B cell (primary cell): Measurements from ENCODE around the gene CD52. TPM values are rescaled to one million over a fixed set of nuclear protein-coding genes. Genes with fewer than 3 reads are reported as not detected.

Source experiments
- ATAC-seq: fragments of 200-7000 bp; cut with Tn5 transposase; one replicate; pipeline ENCODE4 v1.10.0; 2021; ENCODE audit warnings: low read depth, mild to moderate bottlenecking, moderate number of reproducible peaks, moderate library complexity
- CTCF ChIA-PET: fragments of 350-600 bp; sonication (Branson Sonifier 250); formaldehyde crosslinking; loops from one replicate; lab custom pipeline; 2021; ENCODE audit warnings: antibody characterized with exemption, inconsistent platforms; lab: Charles Lee
- POLR2A ChIA-PET: fragments of 350-600 bp; sonication (Branson Sonifier 250); formaldehyde crosslinking; loops from one replicate; lab custom pipeline; 2021; ENCODE audit warnings: antibody characterized with exemption; lab: Charles Lee
- DNase-seq: peaks from one replicate; pipeline ENCODE4 v3.0.0; 2013
- H2AFZ ChIP-seq: 2 replicates; pipeline ENCODE4 v1.6.1; 2012; ENCODE audit warnings: mild to moderate bottlenecking, low read depth, low read length; ENCODE audit not compliant: insufficient read depth, poor library complexity, severe bottlenecking
- H3K27ac ChIP-seq, 2 donors: 1 replicate in 1 of 2; 2 replicates in 1 of 2; pipeline ENCODE4 v1.5.1; 2012 to 2013; ENCODE audit warnings: low read length in 2 of 2, mild to moderate bottlenecking in 2 of 2, moderate library complexity in 1 of 2
- H3K27me3 ChIP-seq, 4 experiments: fragments of 200-600 bp in 1 of 4; sonication (generic) in 1 of 4; replicated peaks in 1 of 4; 1 replicate in 2 of 4; 2 replicates in 2 of 4; pipeline versions ENCODE4 v1.6.1 to v1.7.0; 2013 to 2016; ENCODE audit warnings: low read length in 3 of 4, mild to moderate bottlenecking in 2 of 4, mixed read lengths in 1 of 4, moderate library complexity in 1 of 4; ENCODE audit not compliant: insufficient read depth in 4 of 4, control insufficient read depth in 3 of 4; ENCODE audit errors: control extremely low read depth in 1 of 4
- H3K36me3 ChIP-seq, 2 experiments: replicated peaks in 1 of 2; 1 replicate in 1 of 2; 2 replicates in 1 of 2; pipeline versions ENCODE4 v1.6.1 to v1.7.1; 2013; ENCODE audit warnings: low read length in 1 of 2; ENCODE audit not compliant: insufficient read depth in 2 of 2, control insufficient read depth in 1 of 2; ENCODE audit errors: control extremely low read depth in 1 of 2, extremely low read depth in 1 of 2
- H3K4me1 ChIP-seq, 2 donors: fragments of 200-600 bp in 1 of 2; sonication (generic) in 1 of 2; 1 replicate in 1 of 2; 2 replicates in 1 of 2; pipeline versions ENCODE4 v1.5.1 to v1.6.1; 2013 to 2017; ENCODE audit warnings: low read length in 2 of 2; ENCODE audit not compliant: control insufficient read depth in 2 of 2, insufficient read depth in 2 of 2
- H3K4me2 ChIP-seq: replicated peaks from 2 replicates; pipeline ENCODE3; 2012; ENCODE audit warnings: mild to moderate bottlenecking, low read depth, low read length; ENCODE audit not compliant: poor library complexity, severe bottlenecking
- H3K4me3 ChIP-seq, 5 experiments: fragments of 200-600 bp in 1 of 5; sonication (generic) in 1 of 5; 1 replicate in 3 of 5; 2 replicates in 2 of 5; pipeline versions ENCODE4 v1.5.1 to v1.7.0; 2011 to 2016; ENCODE audit warnings: low read length in 4 of 5, mild to moderate bottlenecking in 4 of 5, low read depth in 2 of 5, control low read depth in 1 of 5, moderate library complexity in 1 of 5; ENCODE audit not compliant: insufficient read depth in 1 of 5; ENCODE audit errors: control extremely low read depth in 1 of 5, extremely low read depth in 1 of 5
- H3K79me2 ChIP-seq: fragments of 200-600 bp; sonication (generic); one replicate; pipeline ENCODE4 v1.6.0; 2016; ENCODE audit warnings: low read length; ENCODE audit not compliant: control insufficient read depth, insufficient read depth
- H3K9ac ChIP-seq: fragments of 200-600 bp; sonication (generic); 2 replicates; pipeline ENCODE4 v1.6.1; 2017; ENCODE audit warnings: mild to moderate bottlenecking, low read length, moderate library complexity
- H3K9me3 ChIP-seq, 3 donors: one replicate each; pipeline versions ENCODE4 v1.6.1 to v1.7.1; 2013; ENCODE audit warnings: low read length in 2 of 3; ENCODE audit not compliant: control insufficient read depth in 2 of 3, insufficient read depth in 1 of 3; ENCODE audit errors: control extremely low read depth in 1 of 3
- H4K20me1 ChIP-seq: 2 replicates; pipeline ENCODE4 v1.6.0; 2012; ENCODE audit warnings: mild to moderate bottlenecking, low read length; ENCODE audit not compliant: insufficient read depth, control insufficient read depth, poor library complexity, severe bottlenecking
- H3K27ac Mint-ChIP-seq: one replicate; pipeline ENCODE4 v1.8.0; 2021; ENCODE audit warnings: mixed read lengths
- H3K27me3 Mint-ChIP-seq: one replicate; pipeline ENCODE4 v1.8.0; 2021; ENCODE audit warnings: mixed read lengths
- H3K4me1 Mint-ChIP-seq: one replicate; pipeline ENCODE4 v1.8.0; 2021; ENCODE audit warnings: mixed read lengths
- H3K4me3 Mint-ChIP-seq: one replicate; pipeline ENCODE4 v1.8.0; 2021; ENCODE audit warnings: mixed read lengths
- H3K9me3 Mint-ChIP-seq: one replicate; pipeline ENCODE4 v1.8.0; 2022; ENCODE audit warnings: mixed read lengths; ENCODE audit not compliant: insufficient read depth
- CTCF ChIP-seq: fragments of 200-600 bp; IDR thresholded peaks from one replicate; pipeline ENCODE4 v1.8.0; 2022; ENCODE audit warnings: antibody characterized with exemption, mild to moderate bottlenecking
- EZH2 ChIP-seq: IDR thresholded peaks from 2 replicates; pipeline ENCODE4 v1.6.1; 2012; ENCODE audit warnings: borderline replicate concordance, low read depth, mild to moderate bottlenecking, moderate library complexity, low read length; ENCODE audit not compliant: insufficient read depth, poor library complexity, severe bottlenecking
- WGBS: methylation state at CpG from one replicate; pipeline ENCODE4 v1.1.5; 2013; ENCODE audit warnings: missing lambda C conversion rate; ENCODE audit not compliant: insufficient coverage; 5-methylcytosine and 5-hydroxymethylcytosine counted together
- intact Hi-C: fragments of 100-400 bp; cut with micrococcal nuclease; formaldehyde crosslinking; loops from one replicate; pipeline ENCODE4 v1.10.0; 2022
- polyA plus RNA-seq: library from polyadenylated mRNA; depleted of rRNA; stranded (reverse); fragments of >200 nt; gene quantifications from 2 replicates; pipeline ENCODE4 v1.2.3, GENCODE V29; 2012
- total RNA-seq, 2 donors: library from RNA; stranded (reverse); fragments of 120-200 nt in 1 of 2; gene quantifications; 1 replicate in 1 of 2; 2 replicates in 1 of 2; pipeline versions ENCODE4 v1.2.3 to v1.2.4, GENCODE V29; 2013 to 2022

The CD52 gene
- total and polyA plus RNA-seq, 2 donors (not counting 1 experiment from before 2014, with no cell fraction given) = 1,116 to 1,597 TPM

- peak overlapping the region; percentile 65 for H3K4me2 ChIP-seq
- no peaks in the 10 kb centered on the region for H3K27me3 ChIP-seq
- H3K9me3 Mint-ChIP-seq = no peaks in the 10 kb centered on the region
- CTCF ChIA-PET = interaction anchor here (0.9 to 26.4 kb wide), 8 partner anchors 10 to 130 kb away, joined by 3 to 1400 read pairs (median 12); partner anchors contain the start of genes CD52, SH3BGRL3, UBXN11 and ZNF593
- peaks cover 88 to 95% of the 10 kb centered on the region in 2 donors for H3K4me1 ChIP-seq
- H2AFZ ChIP-seq = no peak overlapping the region
- H3K4me1 Mint-ChIP-seq = peaks cover 97% of the 10 kb centered on the region
- H3K4me3 ChIP-seq = peak overlapping the region in 4 of 5 experiments; percentile 0 to 44 (median 14)
- H3K36me3 ChIP-seq = peaks cover 0 to 10% of the 10 kb centered on the region in 2 experiments
- H3K27ac ChIP-seq = peak overlapping the region; percentile 93 to 96
- no peaks in the 10 kb centered on the region for H3K27me3 Mint-ChIP-seq
- no peaks in the 10 kb centered on the region for H4K20me1 ChIP-seq
- H3K9me3 ChIP-seq = no peaks in the 10 kb centered on the region
- peak overlapping the region; percentile 27 for H3K9ac ChIP-seq
- peak; percentile 85 for DNase-seq
- peak; percentile 22 for ATAC-seq
- peak overlapping the region; percentile 79 for H3K4me3 Mint-ChIP-seq
- intact Hi-C loops = loop anchor here (2.0 to 10.0 kb wide), 4 partner anchors 55 to 1888 kb away; partner anchors contain the start of genes CEP85, HMGN2 and PTAFR
- POLR2A ChIA-PET = interaction anchor here (0.6 to 21.9 kb wide), 8 partner anchors 7 to 734 kb away, joined by 3 to 1239 read pairs (median 12); partner anchors contain the start of genes CD52, MTFR1L, SH3BGRL3 and UBXN11
- WGBS = 0% methylated on average over 6 of the region's 8 CpGs
- H3K79me2 ChIP-seq = peaks cover 28% of the 10 kb centered on the region
- no peak for TF ChIP-seq CTCF
- H3K27ac Mint-ChIP-seq = peak overlapping the region; percentile 97
Measured at GRCh38 chr1:26287033-26287711, 30.6 kb upstream of the CD52 start.

GRCh38 chr1:26287811-26288210, 29.9 kb upstream of the CD52 start:
- Mint-ChIP-seq H3K4me3 (peak overlapping the region; percentile 86), H3K9me3 (no peaks in the 10 kb centered on the region), H3K4me1 (peaks cover 97% of the 10 kb centered on the region), H3K27me3 (no peaks in the 10 kb centered on the region), H3K27ac (peak overlapping the region; percentile 97)
- ChIA-PET CTCF (interaction anchor here (1.3 to 26.4 kb wide), 10 partner anchors 9 to 129 kb away, joined by 4 to 1400 read pairs (median 9); partner anchors contain the start of genes CD52, CEP85, SH3BGRL3 and UBXN11), POLR2A (interaction anchor here (1.5 to 21.9 kb wide), 4 partner anchors 7 to 144 kb away, joined by 4 to 1239 read pairs (median 54); partner anchors contain the start of genes CD52, DHDDS, SH3BGRL3 and UBXN11)
- 15% methylated on average over 1 of the region's 5 CpGs for WGBS
- Histone ChIP-seq H2AFZ (no peak overlapping the region), H3K27ac (peak overlapping the region; percentile 93 to 96), H3K36me3 (peaks cover 0 to 4% of the 10 kb centered on the region in 2 experiments), H3K9me3 (no peaks in the 10 kb centered on the region), H3K4me3 (peak overlapping the region in 2 of 5 experiments; percentile 5 to 44), H3K4me1 (peaks cover 94 to 100% of the 10 kb centered on the region in 2 donors), H4K20me1 (no peaks in the 10 kb centered on the region), H3K27me3 (no peaks in the 10 kb centered on the region), H3K9ac (no peak overlapping the region), H3K4me2 (peak overlapping the region; percentile 65), H3K79me2 (peaks cover 28% of the 10 kb centered on the region)
- TF ChIP-seq EZH2 = no peak
- no peak for TF ChIP-seq CTCF
- ATAC-seq (no peak), DNase-seq (no peak)
- intact Hi-C loops = loop anchor here (2.0 to 10.0 kb wide), 4 partner anchors 56 to 1887 kb away; partner anchors contain the start of genes CEP85, HMGN2 and PTAFR
